Non-pigmented ciliary epithelial cell (primary cell): Measurements from ENCODE around the gene NGFR.

Experiments
- DNase-seq: peaks from one replicate; pipeline ENCODE4 v3.0.0-alpha.2; 2010; ENCODE audit warnings: low read depth

The NGFR gene, protein sequence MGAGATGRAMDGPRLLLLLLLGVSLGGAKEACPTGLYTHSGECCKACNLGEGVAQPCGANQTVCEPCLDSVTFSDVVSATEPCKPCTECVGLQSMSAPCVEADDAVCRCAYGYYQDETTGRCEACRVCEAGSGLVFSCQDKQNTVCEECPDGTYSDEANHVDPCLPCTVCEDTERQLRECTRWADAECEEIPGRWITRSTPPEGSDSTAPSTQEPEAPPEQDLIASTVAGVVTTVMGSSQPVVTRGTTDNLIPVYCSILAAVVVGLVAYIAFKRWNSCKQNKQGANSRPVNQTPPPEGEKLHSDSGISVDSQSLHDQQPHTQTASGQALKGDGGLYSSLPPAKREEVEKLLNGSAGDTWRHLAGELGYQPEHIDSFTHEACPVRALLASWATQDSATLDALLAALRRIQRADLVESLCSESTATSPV

DNA sequence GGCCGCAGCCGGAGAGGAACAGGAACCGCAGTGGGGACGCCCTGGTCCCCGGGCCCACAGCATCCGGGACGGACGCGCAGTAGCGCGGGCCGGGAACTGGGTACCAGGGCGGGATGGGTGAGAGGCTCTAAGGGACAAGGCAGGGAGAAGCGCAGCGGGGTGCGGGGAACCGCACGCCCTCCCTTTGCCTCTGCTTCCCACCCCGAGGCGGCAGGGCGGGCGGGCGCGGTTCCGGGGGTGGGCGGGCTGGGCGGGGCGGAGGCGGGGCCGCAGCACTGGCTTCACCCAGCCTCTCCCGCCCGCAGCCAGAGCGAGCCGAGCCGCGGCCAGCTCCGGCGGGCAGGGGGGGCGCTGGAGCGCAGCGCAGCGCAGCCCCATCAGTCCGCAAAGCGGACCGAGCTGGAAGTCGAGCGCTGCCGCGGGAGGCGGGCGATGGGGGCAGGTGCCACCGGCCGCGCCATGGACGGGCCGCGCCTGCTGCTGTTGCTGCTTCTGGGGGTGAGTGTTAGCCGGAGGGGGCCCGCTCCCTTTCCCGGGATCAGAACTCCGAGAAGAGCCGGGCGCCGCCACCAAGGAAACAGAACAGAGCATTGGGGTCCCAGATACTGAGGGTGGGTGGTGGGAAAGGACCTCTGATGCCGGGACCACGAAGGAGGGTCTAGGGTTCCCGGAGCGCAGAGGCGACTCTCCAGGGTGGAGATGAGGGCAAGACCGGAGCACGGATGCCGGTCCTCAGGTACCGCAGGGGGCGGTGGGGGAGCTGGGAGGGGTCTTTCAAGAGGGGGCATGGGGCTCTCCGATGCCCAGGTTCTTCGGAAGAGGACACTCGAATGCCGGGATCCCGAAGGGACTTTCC, at the start of gene NGFR:
Gene NGFR (plus strand): TSS at position 308 of the 856 bp plus-strand sequence. CDS start 125 bp downstream, at position 433.
- DNase-seq: no peak

DNA sequence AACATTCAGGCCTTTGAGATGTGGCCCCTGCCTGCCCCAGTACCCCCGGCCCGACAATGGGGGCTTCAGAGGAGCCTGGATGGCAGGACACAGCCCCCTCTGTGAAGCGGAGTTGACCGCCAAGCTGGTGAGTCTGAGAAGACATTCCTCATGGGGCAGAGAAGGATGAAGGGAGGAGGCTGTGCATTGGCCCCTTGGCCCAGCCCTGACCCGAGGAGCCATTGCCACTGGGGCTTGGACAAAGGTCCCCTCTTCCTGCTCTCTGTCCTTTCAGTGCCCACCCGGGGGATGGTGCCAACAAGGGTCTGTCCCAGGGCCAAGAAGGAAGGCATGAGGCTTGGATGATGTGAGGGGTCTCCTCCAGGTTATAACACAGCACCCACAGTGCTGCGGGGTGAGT, 49.5 kb upstream of the NGFR start:
- DNase-seq: no peak

DNA sequence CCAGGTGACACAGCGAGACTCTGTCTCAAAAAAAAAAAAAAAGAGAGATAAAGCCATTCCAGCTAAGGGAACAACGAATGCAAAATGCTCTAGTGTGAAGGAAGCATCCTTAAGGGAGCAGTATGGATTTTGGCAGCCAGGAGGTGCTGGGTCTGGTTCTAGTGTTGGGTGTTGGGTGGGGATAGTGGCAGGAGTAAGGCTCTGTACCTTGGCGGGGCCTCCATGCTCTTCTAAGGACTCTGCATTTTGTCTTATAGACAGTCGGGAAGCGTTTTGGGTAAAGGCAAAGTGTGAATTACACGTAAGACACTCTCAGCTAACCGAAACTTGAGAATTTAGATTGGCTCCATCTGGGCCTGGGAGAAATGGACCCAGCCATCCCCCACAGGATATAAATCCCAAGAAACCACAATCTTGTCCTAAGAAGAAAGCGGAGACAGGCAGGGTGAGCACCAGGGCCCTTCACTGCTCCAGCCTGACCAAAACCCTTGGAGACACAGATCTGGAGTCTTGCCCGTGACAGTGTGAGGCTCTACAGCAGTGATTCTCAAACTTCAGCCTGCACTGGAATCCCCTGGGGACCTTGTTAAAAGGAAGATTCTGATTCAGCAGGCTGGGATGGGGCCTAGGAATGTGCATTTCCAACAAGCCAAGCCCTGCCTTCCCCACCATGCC, 47.3 kb upstream of the NGFR start:
- no peak for DNase-seq

DNA sequence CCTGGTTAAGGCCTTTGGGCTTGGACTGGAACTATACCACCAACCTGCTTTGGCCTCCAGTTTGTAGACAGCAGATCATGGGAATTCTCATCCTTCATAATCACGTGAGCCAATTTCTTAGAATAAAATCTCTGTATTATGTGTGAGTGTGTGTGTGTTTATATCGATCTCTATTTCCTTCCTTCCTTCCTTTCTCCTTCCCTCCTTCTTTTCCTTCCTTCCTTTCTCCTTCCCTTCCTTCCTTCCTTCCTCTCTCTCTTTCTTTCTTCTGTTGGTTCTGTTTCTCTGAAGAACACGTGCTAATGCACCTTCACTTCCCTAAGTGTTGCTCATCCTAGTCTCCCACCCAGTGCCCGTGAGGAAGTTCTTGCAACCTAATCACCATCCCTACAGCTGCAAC, 44.9 kb upstream of the NGFR start:
- no peak for DNase-seq

DNA sequence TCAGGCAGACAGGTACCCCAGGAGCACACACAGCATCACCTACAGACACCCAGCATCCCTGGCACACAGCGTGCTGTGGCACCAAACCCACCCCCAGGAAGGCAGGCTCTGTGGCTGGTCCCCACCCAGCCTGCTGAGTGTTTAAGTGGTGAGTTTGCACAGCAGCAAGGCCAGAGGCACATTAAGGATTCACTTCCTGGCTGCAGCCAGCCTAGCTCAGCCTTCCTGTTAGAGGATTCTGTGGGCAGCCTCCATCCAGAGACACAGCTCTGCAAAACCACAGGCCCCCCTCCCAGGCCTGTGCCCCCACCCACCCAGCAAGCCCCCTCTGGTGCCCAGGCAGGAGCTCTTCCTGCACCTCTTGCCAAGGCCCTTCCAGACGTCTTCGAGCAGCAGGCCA, 44.4 kb upstream of the NGFR start:
- no peak for DNase-seq

DNA sequence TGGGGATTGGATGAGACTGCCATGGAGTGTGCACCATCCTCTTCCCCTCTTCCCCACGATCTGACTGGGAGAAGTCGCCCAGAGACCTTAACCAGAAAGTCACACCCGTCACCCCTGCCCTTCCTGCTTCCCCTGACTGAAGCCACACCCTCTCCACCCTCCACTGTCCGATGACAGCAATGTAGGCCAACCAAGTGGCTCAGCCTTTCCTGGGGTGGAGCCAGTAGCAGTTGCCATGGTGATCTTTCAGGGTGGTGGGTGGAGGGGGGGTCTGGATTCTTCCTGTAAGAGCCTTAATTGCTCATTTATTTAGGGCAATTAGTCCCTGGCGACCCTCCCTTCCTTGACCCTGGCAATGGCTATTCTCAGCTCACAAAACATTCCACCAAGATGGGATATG, 42.9 kb upstream of the NGFR start:
- no peak for DNase-seq

DNA sequence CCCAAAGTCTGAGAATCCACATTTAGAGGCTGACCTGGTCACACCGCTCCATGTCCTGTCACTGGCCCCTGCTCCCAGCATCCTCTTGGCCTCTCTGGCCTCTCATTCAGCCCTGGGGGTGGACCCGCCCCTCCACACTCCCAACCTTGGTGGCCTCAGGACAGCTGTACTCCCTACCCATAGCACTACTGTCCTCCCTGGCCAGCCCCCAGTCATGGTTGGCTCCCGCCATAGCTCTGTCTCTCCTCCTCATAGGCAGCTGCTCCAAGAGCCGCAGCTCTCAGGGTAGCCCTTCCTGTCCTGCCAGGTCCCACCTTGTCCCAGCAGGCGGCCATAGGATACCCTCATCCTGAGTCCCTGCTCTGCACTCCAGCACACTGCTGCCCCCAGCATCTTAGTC, 42.4 kb upstream of the NGFR start:
- DNase-seq: no peak

DNA sequence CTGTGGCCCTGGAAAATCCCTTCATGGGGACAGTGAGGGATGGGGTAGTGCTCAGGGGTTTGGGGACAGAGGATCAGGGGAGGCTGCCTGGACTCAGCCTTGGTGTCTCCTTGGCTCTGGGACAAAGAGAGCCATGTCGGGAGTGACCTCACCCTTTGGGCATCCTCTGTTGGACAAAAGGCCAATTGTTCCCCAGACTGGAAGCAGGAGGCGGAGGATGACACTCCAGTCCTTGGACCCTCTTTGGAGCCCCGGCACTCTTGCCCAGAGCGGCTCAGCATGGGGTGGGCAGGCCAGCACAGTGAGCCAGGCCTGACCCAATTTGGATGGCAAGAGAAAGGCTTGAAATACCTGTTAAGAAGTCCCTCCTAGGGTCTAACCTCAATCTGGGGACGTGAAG, 41.0 kb upstream of the NGFR start:
- no peak for DNase-seq

DNA sequence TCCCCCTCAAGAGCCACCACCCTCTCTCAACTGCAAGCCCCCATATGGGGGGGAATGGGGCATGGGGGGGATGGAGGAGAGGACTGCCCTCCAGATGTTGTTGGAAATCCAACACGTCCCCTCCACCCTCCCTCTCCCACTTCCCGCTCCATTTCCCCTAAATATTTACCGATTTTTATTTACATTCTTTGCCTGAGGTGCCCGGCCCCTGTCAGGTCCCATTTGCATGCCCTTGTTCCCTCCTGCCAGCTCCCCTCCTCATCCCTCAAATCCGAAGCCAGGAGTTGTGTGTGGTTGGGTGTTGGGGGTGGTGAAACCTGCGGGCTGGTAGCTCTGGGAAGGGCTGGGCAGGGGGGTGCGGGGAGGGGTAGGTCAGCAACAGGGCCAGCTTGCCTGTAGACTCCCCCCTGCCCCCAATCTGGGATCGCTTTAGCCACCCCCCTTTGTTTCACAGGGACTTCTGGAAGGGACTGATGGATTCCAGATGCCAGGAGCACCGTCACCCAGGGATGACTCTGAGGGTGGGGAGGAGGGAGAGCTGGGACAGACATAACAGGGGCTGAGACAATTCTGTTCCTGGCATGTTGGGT, 39.7 kb upstream of the NGFR start:
- no peak for DNase-seq

DNA sequence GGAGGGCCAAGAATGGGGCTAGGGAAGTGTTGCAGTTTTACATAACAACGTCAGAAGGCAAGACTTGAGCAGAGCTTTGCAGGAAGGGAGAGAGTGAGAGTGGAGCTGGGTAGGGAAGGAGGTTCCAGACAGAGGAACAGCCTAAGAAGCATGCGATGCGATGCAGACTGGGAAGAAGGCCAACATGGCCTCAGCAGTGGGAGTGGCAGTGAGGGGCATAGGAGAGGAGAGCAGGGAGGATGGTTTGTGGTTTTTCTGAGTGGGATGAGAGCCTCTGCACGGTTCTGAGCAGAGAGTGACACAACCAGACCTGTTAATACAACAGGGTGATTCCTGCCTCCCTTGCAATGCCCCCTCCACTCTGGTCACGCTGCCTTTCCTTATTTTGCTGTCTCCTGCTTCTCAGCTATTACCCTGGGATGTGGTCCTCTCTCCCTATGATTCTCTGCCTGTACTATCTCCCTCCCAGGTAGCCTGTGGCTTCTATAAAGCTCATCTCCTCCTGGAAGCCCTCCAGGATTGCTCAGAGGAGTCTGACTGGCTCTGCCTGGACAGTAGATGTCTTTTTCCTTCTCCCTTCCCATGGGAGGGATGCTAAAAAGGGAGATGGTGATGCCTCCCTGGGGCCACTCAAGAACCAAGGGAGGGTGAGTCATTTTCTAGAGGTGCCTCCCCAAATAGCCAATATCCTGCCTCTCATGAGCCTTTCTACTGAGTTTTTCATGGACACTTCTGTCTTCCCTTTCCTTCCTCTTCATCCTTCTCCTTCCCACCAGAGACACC, 38.7 kb upstream of the NGFR start:
- peak; percentile 32 for DNase-seq

DNA sequence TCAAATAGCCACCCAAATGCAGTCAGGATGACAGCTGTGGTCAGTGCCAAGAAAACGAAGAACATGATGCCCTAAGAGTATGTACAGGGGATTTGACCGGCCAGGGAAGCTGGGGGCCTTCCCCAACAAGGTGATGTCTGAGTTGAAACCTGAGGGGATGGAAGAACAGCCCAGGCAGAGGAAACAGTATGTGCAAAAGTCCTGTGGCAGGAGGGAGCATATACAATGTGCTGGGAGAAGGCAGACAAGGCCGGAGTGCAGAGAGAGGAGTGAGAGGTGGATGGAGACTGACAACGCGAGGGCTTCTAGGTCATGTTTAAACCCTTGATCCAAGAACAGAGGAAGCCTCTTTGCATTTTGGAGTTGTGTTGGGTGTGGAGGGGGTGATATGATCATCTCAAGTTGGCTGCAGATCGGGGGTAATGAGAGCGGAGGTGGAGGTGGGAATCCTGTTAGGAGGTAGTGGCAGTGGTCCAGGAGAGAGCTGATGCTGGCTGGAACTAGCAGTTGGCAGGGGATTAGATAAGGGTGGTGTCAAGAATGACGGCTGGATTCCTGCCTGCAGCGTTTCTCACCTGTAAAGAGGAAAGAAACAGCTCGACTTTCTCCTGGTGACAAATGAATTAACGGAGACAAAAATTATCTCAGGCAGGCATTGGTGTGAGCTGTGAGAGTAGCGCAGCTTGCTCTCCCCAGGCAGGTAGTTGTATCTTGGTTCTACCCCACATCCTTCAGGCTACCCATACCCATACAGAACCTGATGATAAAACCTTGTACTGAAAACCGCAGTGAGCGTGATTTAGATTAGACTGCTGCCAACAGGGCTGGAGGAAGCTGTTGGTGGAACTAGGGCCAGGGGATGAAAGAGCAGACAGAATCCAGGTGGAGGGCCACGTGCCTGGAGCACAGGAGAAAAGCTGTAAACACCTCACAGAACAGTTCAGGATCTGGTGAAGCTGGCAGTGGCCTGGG, 37.2 kb upstream of the NGFR start:
- no peak for DNase-seq

DNA sequence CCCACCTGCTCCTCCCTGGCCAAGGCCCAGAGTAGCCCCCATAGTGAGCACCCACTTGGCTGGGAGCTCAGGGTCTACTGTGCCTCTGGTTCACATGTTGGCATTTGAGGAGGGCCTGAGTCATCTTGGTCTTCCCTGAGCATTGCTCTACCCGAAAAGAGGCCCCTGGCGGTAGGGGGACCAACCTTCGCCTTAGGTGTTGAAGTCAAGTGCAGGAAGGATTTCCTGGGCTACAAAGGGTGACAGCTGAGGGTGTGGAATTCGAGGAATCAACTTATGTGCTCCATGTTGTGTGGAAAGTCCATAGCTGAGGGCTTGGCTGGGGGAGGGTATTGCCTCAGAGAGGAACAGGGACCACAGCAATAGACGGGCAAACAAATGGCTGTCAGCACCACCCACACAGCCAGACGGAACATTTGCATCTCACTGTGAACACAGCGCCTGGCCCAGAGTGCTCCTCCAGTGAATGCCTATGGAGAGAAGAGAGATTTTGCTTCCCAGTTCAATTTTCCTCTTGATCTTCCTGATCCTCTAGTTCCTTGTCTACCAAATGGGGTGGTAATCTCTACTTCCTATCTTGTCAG, 35.6 kb upstream of the NGFR start:
- no peak for DNase-seq

DNA sequence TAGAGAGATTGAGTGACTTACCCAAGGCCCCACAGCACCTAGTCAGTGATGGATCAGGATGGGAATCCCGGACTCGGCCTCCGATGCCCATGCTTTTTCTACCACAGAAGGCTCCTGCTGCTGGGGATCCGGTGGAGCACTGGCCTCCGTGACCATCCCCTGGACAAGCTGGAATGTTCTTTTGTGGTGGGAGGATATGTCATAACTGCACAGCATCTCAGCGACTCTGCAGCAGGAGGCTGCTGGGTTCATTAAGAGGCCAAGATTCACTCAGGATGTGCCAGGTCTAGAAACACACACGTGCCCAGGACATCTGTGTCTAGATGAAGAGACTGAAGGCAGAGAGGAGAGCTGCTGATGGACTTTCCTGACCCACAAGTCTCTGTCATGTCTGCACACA, 34.7 kb upstream of the NGFR start:
- no peak for DNase-seq

DNA sequence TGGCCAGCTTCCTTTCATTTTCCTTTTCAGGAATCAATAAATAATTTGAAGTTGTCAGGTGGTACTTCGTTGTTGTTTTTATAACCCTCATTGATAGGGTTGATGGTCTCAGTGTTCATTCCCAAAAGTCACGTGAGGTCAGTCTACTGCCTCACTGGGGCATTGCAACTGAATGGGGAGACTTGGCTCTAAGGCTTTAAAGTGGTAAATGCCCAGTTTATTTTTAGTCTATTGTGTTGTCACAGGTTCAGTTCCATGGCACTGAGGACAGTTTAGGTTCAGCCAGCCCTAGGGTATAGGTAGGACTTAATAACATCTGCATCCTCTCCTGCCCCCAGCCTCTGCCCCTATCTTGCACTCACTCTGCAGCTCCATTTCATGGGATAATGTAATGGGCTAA, 33.5 kb upstream of the NGFR start:
- DNase-seq: no peak

DNA sequence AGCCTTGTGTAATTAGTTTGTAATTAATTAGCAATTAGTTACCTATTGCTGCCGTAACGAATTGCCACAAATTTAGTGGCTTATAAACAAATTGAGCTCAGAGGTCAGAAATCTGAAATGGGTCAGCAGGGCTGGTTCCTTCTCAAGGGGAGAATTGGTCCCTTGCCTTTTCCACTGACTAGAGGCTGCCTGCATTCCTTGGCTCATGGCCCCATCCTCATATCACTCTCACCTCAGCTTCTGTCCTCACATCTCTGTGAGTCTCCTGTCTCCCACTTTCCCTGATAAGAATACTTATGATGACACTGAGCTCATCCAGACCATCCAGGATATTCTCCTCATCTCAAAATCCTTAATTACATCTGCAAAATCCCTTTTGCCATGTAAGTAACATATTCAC, 31.0 kb upstream of the NGFR start:
- DNase-seq: no peak

DNA sequence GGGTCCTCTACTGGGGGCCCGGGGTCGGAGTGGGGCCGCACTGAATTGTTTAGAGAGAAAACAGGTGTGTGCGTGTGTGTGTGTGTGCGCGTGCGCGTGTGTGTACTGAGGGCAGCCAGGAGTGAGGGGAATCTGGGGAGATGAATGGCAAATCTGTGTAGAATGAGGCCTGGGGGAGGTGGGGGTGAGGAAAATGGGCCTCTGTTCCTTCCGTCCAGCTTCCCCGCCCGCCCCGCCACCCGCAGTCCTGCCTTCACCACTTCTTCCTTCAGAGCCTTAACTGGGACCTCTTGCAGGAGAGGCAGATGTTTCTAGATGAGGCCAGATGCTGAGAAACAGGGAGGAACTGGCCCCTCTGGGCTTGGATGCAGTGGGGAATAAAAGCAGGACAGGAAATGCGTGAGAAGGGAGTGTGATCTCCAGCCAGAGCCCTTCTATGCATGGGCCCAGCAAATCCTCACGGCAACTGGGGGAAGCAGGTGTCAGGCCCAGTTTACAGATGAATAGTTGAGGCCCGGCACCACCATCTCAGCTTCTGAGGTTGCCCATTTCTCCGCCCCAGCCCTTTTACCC, 29.7 kb upstream of the NGFR start:
- no peak for DNase-seq

DNA sequence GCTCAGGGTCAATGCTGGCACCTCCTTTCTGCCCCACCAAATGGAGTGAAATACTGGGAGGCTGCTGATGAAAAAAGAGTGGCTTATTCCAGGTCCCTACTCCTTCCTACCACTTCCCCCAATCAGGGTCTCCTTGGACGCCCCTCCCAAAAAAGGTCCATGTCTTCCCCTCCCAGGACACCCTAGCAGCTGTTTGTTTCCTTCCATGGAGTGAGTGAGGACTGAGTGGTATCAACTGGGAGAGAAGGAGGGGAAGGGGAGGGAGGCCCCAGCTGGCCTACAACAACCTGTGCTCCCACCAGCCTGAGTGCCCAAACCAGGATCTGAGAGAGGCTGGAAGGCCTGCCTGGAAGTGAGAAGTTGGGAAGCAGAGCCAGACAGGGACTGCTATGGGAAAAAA, 28.7 kb upstream of the NGFR start:
- no peak for DNase-seq

DNA sequence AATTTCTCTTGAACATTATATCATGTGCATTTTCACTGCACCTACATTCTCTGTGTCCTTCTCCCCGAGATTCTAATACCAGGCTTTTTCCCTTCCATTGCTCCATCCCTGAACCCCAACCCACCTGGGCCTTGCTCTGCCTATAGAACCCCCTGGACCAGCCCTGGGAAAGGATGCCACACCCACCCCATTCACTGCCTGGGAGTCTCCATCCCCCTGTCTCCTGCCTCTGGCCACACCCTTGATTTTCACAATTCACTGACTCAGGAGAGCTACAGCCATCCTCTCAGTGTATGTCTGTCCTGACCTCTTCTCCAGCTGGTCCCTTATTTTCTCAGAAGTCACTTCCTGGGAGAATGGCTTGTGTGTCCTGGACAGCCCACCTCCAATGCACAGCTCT, 27.9 kb upstream of the NGFR start:
- DNase-seq: no peak

DNA sequence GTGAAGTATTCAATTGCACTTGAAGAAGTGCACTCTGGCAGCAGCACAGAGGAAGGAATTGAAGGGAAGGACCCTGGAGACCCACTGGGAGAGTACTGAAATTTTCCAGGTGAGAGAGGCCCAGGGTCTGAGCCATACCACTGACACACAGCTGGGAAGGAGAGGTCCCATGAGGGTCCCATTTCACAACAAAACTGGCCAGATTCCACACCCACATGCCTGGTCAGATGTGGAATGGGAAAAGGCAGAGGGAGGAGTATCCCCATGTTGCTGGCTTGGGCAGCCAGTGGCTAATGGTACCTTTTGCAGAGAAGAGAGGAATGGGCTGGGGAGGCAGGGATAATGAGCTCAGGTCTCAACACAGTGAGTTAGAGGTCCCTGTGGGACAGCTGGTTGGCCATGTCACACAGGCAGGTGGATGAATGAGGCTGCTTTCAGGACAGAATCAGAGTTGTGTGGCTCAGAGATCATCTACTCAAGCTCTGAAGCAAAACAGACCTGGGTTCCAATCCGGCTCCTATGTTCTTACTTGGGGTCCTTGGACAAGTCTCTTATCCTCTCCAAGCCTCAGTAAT, 26.2 kb upstream of the NGFR start:
- no peak for DNase-seq
